NOMO-1 treated with dmso at 0.1 percent for 144 hours (cell line): ENCODE measurements around the gene IGFBP3.

Experiments
- DNase-seq: peaks from one replicate; lab custom pipeline; 2025; ENCODE audit not compliant: unreplicated experiment; lab: John Stamatoyannopoulos, UW

The IGFBP3 gene

GRCh38 chr7:45923290-45923689, 2.2 kb upstream of the IGFBP3 start:
- peak; percentile 57 for DNase-seq

- no peak for DNase-seq
These were observed 1.7 kb upstream of the IGFBP3 start for GRCh38 chr7:45922810-45923209.

DNA sequence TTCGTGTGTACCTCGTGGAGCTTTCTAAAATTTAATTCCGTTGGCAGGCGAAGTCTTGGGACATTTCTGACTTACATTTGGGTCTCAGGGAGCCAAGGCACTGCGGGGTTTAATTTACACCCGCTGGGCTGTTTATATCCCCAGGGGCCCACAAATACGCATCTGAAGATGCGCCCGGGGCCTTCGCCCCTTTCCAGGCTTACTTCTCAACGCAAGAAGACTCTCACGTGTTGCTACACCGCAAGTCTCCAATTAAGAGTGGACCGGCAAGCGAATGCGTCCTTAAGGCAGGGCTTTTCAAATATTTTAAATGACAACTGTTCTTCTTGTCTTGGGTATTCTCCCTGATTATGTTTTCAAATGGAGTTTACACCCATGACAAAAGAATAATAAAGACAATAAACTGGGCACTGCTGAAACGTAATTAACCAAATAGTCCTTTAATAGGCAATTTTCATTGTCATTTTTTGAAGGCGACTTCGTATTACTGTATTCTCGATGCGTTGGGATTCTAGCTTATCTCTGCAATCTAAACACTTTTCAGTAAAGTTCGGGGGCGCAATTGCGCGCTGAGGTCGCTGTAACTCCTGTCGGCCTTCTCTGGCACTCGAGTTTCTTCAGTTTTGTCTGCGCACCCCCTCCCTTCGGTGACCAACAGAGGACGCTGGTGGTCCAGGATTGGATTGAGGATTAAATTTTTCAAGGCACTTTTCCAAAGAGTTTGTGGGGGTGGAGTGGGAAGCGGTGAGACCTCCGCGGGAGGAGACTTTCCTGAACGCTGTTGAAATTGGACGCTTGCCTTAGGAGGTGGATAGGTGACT, 837 bp upstream of the IGFBP3 start:
- no peak for DNase-seq

GRCh38 chr7:45921381-45921698, 268 bp upstream of the IGFBP3 start:
- DNase-seq, result no peak

GRCh38 chr7:45919993-45920459, 1.0 kb downstream of the IGFBP3 start:
- no peak for DNase-seq

DNA sequence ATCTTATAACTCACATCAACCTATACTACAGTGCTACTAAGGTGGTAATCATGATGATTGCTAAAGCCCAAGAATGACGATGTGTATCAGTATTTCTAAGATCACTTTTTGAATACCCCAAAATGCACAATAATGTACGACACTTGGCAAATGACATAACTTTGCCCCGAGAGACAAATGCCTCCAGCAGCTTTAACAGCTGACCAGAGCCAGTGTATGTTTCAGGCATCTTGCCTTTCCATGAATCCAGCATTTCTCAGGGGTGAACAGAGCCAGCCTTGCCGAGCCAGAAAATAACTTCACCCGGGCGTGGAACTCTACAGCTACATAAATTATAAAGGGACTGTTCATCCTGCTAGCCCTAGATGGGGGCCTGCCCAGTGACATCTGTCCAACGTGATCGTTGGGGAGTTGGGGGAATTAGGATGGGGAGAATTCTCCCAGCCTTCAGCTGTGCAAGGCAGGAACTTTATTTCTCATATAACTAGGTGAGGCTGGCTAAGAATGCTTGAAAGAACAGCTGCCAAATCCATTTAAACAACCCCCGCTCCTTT, 1.8 kb downstream of the IGFBP3 start:
- DNase-seq, result no peak

DNA sequence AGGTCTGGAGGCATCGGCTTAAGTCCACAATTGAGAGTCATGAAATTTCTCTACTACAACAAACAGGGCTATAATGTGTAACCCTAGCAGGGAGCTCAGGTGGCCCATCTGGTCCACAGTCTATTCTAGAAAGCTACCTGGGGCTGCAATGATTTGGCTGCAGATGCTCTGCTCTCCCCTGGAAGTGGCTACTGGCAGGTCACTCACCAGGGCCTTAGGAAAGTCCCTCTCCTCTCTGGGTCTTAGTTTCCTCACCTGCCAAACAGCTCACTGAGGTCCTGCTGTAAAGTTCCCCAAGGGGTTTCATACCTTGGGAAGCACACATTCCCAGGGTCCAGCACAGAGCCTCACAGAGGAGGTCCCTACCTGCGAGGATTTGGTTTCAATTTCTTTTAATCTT, 2.5 kb downstream of the IGFBP3 start:
- no peak for DNase-seq

GRCh38 chr7:45917658-45918057, 3.4 kb downstream of the IGFBP3 start:
- no peak for DNase-seq

DNA sequence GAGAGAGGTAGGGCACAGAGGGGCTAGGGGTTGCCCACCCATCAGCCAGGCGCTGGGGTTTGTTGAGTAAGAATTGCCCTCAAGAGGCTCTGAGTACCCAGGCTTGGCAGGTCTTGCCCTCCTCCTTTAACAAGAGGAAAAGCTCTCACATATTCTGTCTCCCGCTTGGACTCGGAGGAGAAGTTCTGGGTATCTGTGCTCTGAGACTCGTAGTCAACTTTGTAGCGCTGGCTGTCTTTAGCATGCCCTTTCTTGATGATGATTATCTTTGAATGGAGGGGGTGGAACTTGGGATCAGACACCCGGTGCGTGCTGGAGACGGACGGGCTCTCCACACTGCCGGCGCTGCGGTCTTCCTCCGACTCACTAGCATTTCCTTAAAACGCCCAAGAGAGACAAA, 4.0 kb downstream of the IGFBP3 start:
- no peak for DNase-seq

DNA sequence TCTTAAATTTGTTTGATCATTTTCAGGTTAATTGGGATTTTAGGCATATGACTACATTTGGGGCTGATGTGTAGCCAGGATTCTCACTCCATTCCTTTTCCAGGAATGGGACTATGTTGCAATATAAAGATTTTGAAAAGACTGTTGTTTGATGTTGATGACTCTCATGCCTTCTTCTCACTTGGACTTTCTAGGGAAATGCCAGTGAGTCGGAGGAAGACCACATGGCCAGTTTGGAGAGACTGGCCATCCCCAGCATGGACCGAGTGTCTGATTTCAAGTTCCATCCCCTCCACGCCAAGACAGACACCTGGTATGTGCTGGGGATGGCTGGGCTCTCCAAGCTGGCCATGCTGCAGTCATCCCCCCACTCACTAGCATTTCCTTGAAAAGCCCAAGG, 5.5 kb downstream of the IGFBP3 start:
- no peak for DNase-seq

GRCh38 chr7:45914911-45915310, 6.2 kb downstream of the IGFBP3 start:
- no peak for DNase-seq

GRCh38 chr7:45912972-45913371, 8.1 kb downstream of the IGFBP3 start:
- DNase-seq, result no peak

DNA sequence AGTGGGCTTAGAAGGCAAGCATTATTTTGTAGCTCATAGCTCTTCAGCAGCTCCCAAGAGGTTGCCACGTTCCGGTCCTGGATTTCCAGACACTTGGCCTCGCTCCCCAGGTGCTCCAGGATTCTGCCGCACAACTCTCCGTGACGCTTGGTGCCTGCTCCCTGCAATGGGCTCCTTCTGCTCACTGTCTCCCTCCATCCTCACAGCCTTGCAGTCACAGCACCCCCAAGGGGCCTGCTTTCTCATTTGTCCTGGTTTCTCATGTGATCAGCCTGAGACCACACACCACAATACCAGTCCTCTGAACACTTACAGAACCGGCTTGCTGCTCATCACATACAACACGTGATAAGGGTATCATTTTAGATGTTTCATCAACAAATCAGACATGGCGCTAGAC, 9.8 kb downstream of the IGFBP3 start:
- DNase-seq, result no peak

DNA sequence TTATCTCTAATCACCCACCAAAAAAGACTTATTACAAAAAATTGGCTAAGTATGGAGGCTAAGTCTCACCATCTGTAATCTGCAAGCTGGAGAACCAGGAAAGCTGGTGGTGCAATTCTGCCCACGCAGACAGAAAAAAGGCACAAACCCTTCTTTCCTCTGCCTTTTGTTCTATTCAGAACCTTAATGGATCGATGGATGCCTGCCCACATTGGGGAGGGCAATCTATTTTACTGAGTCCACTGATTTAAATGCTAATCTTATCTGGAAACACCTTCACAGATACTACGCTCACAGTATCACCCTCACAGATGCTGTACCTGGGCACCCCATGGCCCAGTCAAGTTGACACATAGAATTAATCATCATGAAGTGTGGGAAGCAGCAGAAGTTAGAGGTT, 10.2 kb downstream of the IGFBP3 start:
- DNase-seq, result no peak

DNA sequence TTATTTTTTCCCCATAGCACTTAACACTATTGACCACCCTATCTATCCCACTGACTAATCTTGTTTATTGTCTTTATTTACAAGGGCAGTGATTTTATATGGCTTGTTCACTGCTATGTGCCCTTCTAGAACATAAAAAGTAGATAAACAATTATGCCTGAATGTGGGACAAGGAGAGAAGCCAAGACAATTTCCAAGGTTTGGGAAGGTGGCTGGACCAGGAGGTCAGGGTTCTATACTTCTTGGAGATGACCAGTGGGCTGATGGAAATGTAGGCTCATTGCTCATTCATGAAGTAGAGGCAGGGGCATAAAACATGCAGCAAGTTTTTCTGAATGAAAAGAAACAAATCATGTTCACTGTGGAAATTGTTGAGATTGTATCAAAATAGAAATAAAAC, 11.5 kb downstream of the IGFBP3 start:
- no peak for DNase-seq

DNA sequence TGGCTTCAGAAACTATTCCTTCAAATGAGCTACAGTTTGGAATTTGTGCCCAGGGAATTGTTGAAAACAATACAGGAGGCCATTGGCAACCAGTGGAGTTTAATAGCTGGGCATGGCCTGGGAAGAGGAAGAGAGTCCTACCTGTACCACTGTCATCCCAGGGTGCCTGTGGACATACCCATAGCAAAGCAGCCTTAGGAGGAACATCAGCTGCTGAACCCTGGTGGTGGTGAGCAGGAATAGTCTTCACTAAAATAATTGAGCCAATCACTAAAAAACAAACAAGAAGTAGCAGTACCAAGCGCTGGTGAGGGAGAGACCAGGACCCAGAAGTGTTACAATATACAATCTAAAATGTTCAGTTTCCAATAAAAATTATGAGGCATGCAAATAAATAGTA, 18.3 kb downstream of the IGFBP3 start:
- no peak for DNase-seq

- DNase-seq, result no peak
These were observed 19.5 kb downstream of the IGFBP3 start for GRCh38 chr7:45901566-45901965.

DNA sequence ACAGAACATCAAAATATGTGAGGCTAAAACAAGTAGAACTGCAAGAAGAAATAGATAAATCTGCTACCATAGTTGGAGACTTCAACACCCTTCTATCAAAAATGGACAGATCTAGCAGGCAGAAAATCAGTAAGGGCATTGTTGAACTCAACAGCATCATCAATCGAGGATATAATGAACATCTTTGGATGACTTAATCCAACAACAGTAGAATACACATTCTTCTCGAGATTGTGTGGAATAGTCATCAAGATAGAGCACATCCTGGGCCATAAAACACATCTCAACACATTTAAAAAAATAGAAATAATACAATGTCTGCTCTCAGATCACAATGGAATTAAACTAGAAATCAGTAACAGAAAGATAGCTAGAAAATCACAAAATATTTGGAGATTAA, 22.9 kb downstream of the IGFBP3 start:
- no peak for DNase-seq

- DNase-seq, result no peak
These were observed 23.9 kb downstream of the IGFBP3 start for GRCh38 chr7:45897042-45897690.

- no peak for DNase-seq
These were observed 26.4 kb downstream of the IGFBP3 start for GRCh38 chr7:45894665-45895062.

DNA sequence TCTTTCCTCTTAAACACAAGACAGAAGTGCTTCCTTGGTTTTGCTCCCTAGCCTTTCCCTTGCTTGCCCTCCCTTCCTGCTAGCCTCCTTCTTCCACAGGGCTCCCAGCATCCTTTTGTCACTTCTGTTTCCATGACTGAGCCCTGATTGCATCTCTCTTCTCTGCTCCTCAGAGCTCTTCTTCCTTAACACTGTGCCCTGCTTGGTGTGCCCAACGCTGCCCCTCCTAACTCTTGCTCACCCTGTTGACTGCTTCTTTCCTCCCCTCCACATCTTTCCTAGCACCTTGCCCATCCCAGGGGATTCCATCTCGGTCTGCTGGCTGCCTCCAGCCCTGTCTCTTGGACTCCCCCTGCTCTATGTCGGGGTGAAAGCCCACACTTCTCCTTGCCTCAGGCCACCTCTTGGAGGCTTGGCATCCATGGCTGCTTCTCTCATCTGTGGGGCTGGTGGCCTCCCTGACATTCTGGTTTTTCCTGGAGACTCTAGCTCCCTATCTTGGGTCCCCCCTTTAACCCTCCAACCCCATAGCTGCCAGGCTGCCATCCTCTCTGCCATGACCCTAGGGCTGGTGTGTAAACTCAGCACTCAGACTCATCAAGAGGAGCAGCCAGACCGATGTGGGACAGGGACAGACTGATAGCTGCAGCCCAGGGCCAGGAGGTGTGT, 26.9 kb downstream of the IGFBP3 start:
- DNase-seq, result no peak
